ENCODE data around the gene HS3ST1.

- TF ChIP-seq POLR2A (IDR thresholded peaks at IDR 0.05) (no peak), CTCF (IDR thresholded peaks at IDR 0.05) (no peak)
Measured at GRCh38 chr4:11416071-11416766, 12.5 kb downstream of the HS3ST1 start.
